ENCODE results near the gene DNASE1L2. TPM values are rescaled to one million over a fixed set of nuclear protein-coding genes. Genes with fewer than 3 reads are reported as not detected.

The DNASE1L2 gene
- polyA plus RNA-seq, 4 donors, result 0.55 to 3.8 (median 1.4) TPM

DNA sequence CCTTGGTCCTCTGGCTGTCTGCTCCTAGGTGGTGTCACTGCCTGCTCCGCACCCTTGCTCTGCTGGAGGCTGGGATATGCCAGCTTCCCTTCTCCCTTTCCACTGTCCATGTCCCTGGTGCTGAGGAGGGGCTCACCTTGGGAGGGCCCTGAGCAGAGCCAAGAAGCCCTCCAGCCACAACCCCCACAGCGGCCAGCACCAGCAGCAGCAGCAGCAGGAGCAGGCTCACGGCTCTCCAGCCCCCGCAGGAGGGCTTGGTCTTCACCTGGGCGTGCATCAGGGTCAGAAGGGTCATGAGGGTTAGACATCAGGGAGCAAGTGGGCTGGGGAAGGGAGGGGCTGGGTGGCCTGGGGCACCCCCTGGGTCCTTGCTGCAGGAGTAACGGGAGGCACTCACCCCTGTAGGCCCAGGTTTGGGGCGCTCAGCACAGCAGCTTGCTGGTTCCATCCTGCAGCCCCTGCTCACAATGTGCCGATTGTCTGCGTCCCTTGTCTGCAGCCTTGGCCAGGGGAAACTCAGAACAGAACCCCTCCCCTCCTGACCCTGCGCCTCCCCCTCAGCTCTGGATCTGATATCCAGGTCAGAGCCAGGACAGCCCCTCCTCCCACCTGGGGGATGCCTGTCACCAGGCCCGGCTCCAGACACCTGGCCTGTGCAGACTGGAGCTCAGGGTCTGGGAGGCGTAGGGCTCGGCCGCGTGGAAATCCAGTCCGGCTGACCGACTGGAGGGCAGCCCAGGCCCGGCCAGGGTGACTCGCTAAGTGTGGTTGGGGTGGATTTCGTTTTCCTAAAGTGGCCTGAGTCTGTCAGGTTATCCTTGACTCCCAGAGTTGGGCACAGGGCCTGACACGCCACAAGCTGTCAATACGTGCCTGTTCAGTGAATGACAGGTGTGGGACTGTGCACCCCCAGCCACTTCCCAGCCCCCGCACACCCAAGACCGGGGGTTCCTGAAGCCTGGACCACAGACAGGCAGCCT is 25.6 kb upstream of the DNASE1L2 start, which contains the start of gene BRICD5:
Gene BRICD5 (minus strand): TSS at position 478 of the 980 bp plus-strand sequence. CDS start 30 bp downstream, at position 448.
- WGBS, 3 donors, result 76 to 82% (median 76%) methylated on average over 24 of the region's 24 CpGs
- no peak within 1 kb of the TSS for H3K4me3 ChIP-seq (ENCODE audit: low read depth in 1 of 3, low read length in 3 of 3)
- H3K36me3 ChIP-seq (ENCODE audit: control insufficient read depth in 3 of 3, insufficient read depth in 2 of 3, low read depth in 1 of 3, low read length in 3 of 3), result peaks cover 0 to 64% (median 2%) of the 10 kb centered on the region in 3 donors
- no peaks in the 10 kb centered on the region for H3K27me3 ChIP-seq (ENCODE audit: control insufficient read depth in 3 of 3, insufficient read depth in 3 of 3, low read length in 3 of 3)
- FAIRE-seq (no peak), DNase-seq (no peak)
- H3K9me3 ChIP-seq (ENCODE audit: control insufficient read depth in 2 of 2, insufficient read depth in 1 of 2, low read depth in 1 of 2, low read length in 1 of 2), result no peaks in the 10 kb centered on the region
- peaks cover 2 to 24% (median 6%) of the 10 kb centered on the region in 3 donors for H3K4me1 ChIP-seq (ENCODE audit: control insufficient read depth in 3 of 3, insufficient read depth in 2 of 3, low read depth in 1 of 3, low read length in 2 of 3)
- H3K27ac ChIP-seq (ENCODE audit: low read depth in 1 of 3, low read length in 2 of 3), result no peak within 1 kb of the TSS

DNA sequence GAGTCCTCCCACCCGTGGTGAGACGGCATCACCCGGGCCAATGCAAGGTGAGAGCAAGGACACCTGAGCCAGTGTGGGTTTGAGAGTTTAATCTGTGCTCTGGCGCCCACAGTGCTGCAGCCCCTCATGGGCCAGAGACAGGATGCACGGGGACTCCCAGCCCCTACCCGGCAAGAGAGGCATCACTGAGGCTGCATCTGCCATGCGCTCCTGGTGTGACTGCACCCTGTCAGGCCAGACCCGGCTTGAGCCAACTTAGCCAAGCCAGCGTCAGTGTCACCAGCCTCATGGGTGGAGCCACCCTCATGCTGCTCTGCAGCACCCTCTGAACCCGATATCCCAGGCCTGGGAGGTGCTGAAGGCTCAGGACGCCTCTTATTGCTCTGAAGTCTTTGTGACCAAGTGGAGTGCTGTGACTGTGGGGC is 24.3 kb upstream of the DNASE1L2 start:
- Histone ChIP-seq H3K27me3 (ENCODE audit: control insufficient read depth in 3 of 3, insufficient read depth in 3 of 3, low read length in 3 of 3) (no peaks in the 10 kb centered on the region), H3K36me3 (ENCODE audit: control insufficient read depth in 3 of 3, insufficient read depth in 2 of 3, low read depth in 1 of 3, low read length in 3 of 3) (peaks cover 0 to 58% (median 0%) of the 10 kb centered on the region in 3 donors), H3K9me3 (ENCODE audit: control insufficient read depth in 2 of 2, insufficient read depth in 1 of 2, low read depth in 1 of 2, low read length in 1 of 2) (no peaks in the 10 kb centered on the region), H3K4me1 (ENCODE audit: control insufficient read depth in 3 of 3, insufficient read depth in 2 of 3, low read depth in 1 of 3, low read length in 2 of 3) (peaks cover 2 to 19% (median 6%) of the 10 kb centered on the region in 3 donors), H3K4me3 (ENCODE audit: low read depth in 1 of 3, low read length in 3 of 3) (no peak overlapping the region), H3K27ac (ENCODE audit: low read depth in 1 of 3, low read length in 2 of 3) (peak overlapping the region in 1 of 3 donors; percentile 5)
- WGBS, 3 donors, result 67 to 85% (median 71%) methylated on average over 11 of the region's 11 CpGs
- DNase-seq, result no peak
- no peak for FAIRE-seq

DNA sequence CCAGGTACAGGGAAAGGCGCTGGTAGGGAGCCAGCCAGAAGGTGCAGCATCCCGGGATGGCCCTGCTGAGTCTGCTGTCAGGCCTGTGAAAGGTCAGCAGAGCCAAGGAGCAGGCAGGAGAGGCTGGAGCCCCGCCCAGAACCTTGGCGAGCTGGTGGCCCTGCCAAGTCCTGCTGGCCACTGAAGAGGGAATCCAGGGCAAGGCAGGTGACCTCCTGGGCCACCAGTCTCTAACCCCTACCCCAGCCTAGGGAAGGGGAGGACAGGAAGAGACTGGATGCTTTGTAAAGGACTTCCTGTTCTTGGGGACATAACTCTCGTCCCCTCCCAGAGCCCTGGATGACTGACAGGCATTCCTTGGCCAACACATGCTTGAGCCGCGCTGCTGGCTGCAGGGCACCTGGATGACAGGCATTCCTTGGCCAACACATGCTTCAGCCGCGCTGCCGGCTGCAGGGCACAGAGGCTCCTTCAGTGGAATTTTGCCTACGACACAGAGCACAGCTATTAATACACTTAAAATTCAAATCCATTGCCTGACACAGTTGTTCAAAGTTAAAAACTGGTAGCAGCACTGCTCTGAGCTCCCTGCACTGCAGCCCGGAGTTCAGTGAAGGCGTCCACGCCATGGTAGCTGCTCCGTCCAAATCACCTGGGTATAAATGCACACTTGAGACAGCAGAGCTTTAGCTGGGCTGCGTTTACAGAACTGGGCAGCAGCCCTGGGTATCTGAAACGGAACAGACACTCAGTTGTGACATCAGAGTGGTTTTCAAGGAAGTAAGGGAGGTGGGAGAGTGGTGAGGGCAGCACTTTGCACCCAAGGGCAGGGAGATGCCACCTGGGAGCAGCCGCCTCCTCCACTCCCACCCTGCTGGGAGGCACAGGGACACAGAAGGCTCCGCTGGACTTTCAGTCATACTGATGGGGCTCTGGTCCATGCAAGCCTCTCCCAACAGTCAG is 23.6 kb upstream of the DNASE1L2 start:
- no peak for FAIRE-seq

DNA sequence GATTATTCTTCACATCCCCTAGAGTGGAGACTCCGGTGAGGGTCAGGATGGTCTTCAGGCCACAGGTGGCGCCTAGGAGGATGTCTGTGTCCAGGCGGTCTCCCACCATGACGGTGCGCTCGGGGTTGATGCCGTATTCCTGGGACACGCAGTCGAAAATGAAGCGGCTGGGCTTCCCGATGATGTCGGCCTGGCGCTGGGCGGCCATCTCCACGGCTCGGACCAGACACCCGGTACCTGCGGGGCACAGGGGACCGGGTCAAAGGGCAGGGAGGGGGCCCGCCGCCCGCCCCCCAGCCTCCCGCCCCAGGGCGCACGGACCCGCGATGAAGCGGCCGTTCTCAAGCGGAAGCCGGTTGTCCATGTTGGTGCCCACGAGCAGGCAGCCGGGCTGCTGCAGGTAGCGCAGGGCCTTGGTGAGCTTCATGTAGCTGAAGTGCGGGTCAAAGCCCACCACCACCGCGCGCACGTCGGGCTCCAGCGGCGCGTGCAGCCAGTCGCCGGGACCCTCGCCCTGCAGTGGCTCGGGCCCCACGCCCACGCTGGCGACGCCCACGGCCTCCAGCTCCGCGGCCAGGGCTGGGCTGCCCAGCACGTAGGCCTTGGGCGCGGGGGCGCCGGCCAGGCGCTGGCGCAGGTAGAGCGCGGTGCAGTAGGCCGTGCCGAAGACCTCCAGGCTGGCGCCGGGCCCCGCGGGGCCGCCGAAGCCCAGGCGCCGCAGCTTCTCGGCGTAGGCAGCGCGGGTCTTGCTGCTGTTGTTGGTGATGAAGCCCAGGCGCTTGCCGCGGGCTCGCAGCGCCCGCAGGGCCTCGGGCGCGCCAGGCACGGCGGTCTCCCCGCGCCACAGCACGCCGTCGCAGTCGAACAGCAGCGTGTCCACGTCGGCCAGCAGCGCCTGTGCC is 22.2 kb upstream of the DNASE1L2 start:
- H3K9me3 ChIP-seq (ENCODE audit: control insufficient read depth in 2 of 2, insufficient read depth in 1 of 2, low read depth in 1 of 2, low read length in 1 of 2), result no peaks in the 10 kb centered on the region
- FAIRE-seq (no peak), DNase-seq (peak in 1 of 2 donors; percentile 36)
- peaks cover 0 to 37% (median 0%) of the 10 kb centered on the region in 3 donors for H3K36me3 ChIP-seq (ENCODE audit: control insufficient read depth in 3 of 3, insufficient read depth in 2 of 3, low read depth in 1 of 3, low read length in 3 of 3)
- H3K4me3 ChIP-seq (ENCODE audit: low read depth in 1 of 3, low read length in 3 of 3), result peak overlapping the region; percentile 50 to 86 (median 60)
- H3K4me1 ChIP-seq (ENCODE audit: control insufficient read depth in 3 of 3, insufficient read depth in 2 of 3, low read depth in 1 of 3, low read length in 2 of 3), result peaks cover 2 to 19% (median 6%) of the 10 kb centered on the region in 3 donors
- 1% methylated on average over 49 to 98 of the region's 98 CpGs for WGBS, 3 donors
- H3K27me3 ChIP-seq (ENCODE audit: control insufficient read depth in 3 of 3, insufficient read depth in 3 of 3, low read length in 3 of 3), result no peaks in the 10 kb centered on the region
- peak overlapping the region in 2 of 3 donors; percentile 81 to 91 for H3K27ac ChIP-seq (ENCODE audit: low read depth in 1 of 3, low read length in 2 of 3)

More for the DNA sequence above, 23.6 kb upstream of the DNASE1L2 start:
- Histone ChIP-seq H3K27ac (ENCODE audit: low read depth in 1 of 3, low read length in 2 of 3) (peak overlapping the region in 1 of 3 donors; percentile 14), H3K4me3 (ENCODE audit: low read depth in 1 of 3, low read length in 3 of 3) (peak overlapping the region in 2 of 3 donors; percentile 60 to 86), H3K9me3 (ENCODE audit: control insufficient read depth in 2 of 2, insufficient read depth in 1 of 2, low read depth in 1 of 2, low read length in 1 of 2) (no peaks in the 10 kb centered on the region), H3K27me3 (ENCODE audit: control insufficient read depth in 3 of 3, insufficient read depth in 3 of 3, low read length in 3 of 3) (no peaks in the 10 kb centered on the region), H3K36me3 (ENCODE audit: control insufficient read depth in 3 of 3, insufficient read depth in 2 of 3, low read depth in 1 of 3, low read length in 3 of 3) (peaks cover 0 to 51% (median 0%) of the 10 kb centered on the region in 3 donors), H3K4me1 (ENCODE audit: control insufficient read depth in 3 of 3, insufficient read depth in 2 of 3, low read depth in 1 of 3, low read length in 2 of 3) (peaks cover 2 to 19% (median 6%) of the 10 kb centered on the region in 3 donors)
- peak; percentile 66 to 78 for DNase-seq
- WGBS, 3 donors, result 26 to 64% (median 37%) methylated on average over 19 of the region's 19 CpGs

DNA sequence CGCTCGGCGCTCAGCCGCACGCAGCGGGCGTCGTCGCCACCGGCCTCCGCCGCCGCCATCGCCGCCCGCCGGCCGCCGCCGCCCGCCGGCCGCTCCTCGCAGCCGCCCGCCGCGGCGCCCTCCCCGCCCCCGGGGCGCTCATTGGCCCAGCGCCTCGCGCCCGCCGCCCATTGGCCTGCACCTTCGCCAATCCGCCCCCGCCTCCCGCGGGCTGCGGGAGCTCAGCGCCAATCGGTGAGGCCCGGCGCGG is 21.6 kb upstream of the DNASE1L2 start, which contains the start of gene PGP:
Gene PGP (minus strand): TSS at position 122 of the 250 bp plus-strand sequence. CDS start 63 bp downstream, at position 59.
- Histone ChIP-seq H3K4me3 (ENCODE audit: low read depth in 1 of 3, low read length in 3 of 3) (peak within 1 kb of the TSS; percentile 58 to 86 (median 73)), H3K27ac (ENCODE audit: low read depth in 1 of 3, low read length in 2 of 3) (peak within 1 kb of the TSS; percentile 90 to 97 (median 91)), H3K9me3 (ENCODE audit: control insufficient read depth in 2 of 2, insufficient read depth in 1 of 2, low read depth in 1 of 2, low read length in 1 of 2) (no peaks in the 10 kb centered on the region), H3K27me3 (ENCODE audit: control insufficient read depth in 3 of 3, insufficient read depth in 3 of 3, low read length in 3 of 3) (no peaks in the 10 kb centered on the region), H3K4me1 (ENCODE audit: control insufficient read depth in 3 of 3, insufficient read depth in 2 of 3, low read depth in 1 of 3, low read length in 2 of 3) (peaks cover 2 to 19% (median 6%) of the 10 kb centered on the region in 3 donors), H3K36me3 (ENCODE audit: control insufficient read depth in 3 of 3, insufficient read depth in 2 of 3, low read depth in 1 of 3, low read length in 3 of 3) (peaks cover 0 to 31% (median 0%) of the 10 kb centered on the region in 3 donors)
- WGBS, 3 donors, result 0 to 1% (median 0%) methylated on average over 9 to 48 of the region's 48 CpGs
- FAIRE-seq, result no peak
- DNase-seq, result no peak

DNA sequence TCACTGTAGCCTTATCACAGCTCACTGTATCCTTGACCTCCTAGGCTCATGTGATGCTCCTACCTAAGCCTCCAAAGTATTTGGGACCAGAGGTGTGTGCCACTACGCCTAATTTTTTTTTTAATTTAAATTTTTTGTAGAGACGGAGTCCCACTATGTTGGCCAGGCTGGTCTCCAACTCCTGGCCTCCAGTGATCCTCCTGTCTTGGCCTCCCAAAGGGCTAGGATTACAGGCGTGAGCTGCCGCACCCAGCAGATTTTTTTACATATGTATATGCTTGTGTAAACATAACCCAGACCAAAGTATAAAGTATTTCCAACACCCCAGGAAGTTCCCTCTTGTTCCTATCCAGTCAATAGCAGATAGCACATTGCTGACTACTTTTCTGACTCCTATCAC is 19.9 kb upstream of the DNASE1L2 start:
- no peak overlapping the region for H3K27ac ChIP-seq (ENCODE audit: low read depth in 1 of 3, low read length in 2 of 3)

DNA sequence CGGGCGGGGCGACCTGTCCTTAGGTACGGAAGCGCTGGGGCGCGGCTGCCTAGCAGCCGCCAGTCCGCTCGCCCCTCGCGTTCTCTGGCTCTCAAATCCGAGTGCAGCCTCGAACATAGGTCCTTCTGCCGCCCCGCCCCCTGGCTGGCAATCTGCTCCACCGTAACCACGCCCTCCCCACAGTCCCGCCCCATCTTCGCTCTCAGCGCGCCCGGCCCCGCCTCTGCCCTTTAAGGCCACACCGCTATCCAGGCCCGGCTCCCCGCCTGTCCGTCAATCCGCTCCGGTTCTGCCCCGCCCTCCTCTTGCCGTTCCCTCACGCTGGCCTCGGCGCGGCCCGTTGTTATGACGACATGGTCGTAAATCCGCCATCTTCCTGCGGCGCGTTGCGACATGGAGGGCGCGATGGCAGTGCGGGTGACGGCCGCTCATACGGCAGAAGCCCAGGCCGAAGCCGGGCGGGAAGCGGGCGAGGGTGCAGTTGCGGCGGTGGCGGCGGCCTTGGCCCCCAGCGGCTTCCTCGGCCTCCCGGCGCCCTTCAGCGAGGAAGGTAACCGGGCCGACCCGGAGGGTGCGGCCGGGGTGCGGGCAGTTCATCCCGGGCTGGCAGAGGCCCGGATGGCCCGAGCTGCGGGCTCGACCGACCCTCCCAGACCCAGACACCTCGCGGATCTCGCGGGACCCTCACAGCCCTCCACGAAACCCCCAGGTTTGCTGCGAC is 12.9 kb upstream of the DNASE1L2 start, which contains the start of gene E4F1:
Gene E4F1 (plus strand): TSS at position 371 of the 721 bp plus-strand sequence. CDS start 23 bp downstream, at position 394.
- Histone ChIP-seq H3K9me3 (ENCODE audit: control insufficient read depth in 2 of 2, insufficient read depth in 1 of 2, low read depth in 1 of 2, low read length in 1 of 2) (no peaks in the 10 kb centered on the region), H3K27ac (ENCODE audit: low read depth in 1 of 3, low read length in 2 of 3) (peak within 1 kb of the TSS; percentile 73 to 89 (median 87)), H3K4me3 (ENCODE audit: low read depth in 1 of 3, low read length in 3 of 3) (peak within 1 kb of the TSS; percentile 83 to 99 (median 86)), H3K36me3 (ENCODE audit: control insufficient read depth in 3 of 3, insufficient read depth in 2 of 3, low read depth in 1 of 3, low read length in 3 of 3) (peaks cover 0 to 23% (median 0%) of the 10 kb centered on the region in 3 donors), H3K27me3 (ENCODE audit: control insufficient read depth in 3 of 3, insufficient read depth in 3 of 3, low read length in 3 of 3) (no peaks in the 10 kb centered on the region), H3K4me1 (ENCODE audit: control insufficient read depth in 3 of 3, insufficient read depth in 2 of 3, low read depth in 1 of 3, low read length in 2 of 3) (peaks cover 0 to 11% (median 2%) of the 10 kb centered on the region in 3 donors)
- DNase-seq (peak; percentile 99 to 100), FAIRE-seq (no peak)
- WGBS, 3 donors, result 0 to 1% (median 0%) methylated on average over 68 to 82 of the region's 82 CpGs

More for the DNA sequence above, 19.9 kb upstream of the DNASE1L2 start:
- H3K27me3 ChIP-seq (ENCODE audit: control insufficient read depth in 3 of 3, insufficient read depth in 3 of 3, low read length in 3 of 3), result no peaks in the 10 kb centered on the region
- peaks cover 2 to 19% (median 6%) of the 10 kb centered on the region in 3 donors for H3K4me1 ChIP-seq (ENCODE audit: control insufficient read depth in 3 of 3, insufficient read depth in 2 of 3, low read depth in 1 of 3, low read length in 2 of 3)
- peak; percentile 21 to 40 for DNase-seq
- H3K9me3 ChIP-seq (ENCODE audit: control insufficient read depth in 2 of 2, insufficient read depth in 1 of 2, low read depth in 1 of 2, low read length in 1 of 2), result no peaks in the 10 kb centered on the region
- no peak overlapping the region for H3K4me3 ChIP-seq (ENCODE audit: low read depth in 1 of 3, low read length in 3 of 3)
- H3K36me3 ChIP-seq (ENCODE audit: control insufficient read depth in 3 of 3, insufficient read depth in 2 of 3, low read depth in 1 of 3, low read length in 3 of 3), result peaks cover 0 to 17% (median 0%) of the 10 kb centered on the region in 3 donors
- 77 to 86% (median 80%) methylated on average over 4 of the region's 4 CpGs for WGBS, 3 donors
- no peak for FAIRE-seq
